Fibroblast of lung (primary cell): ENCODE measurements around the gene OR10A3. TPM values are rescaled to one million over a fixed set of nuclear protein-coding genes. Genes with fewer than 3 reads are reported as not detected.

ENCODE experiments used
- DNase-seq, 2 donors: peaks; one replicate each; pipeline versions ENCODE4 v3.0.0 to v3.0.0-alpha.2; 2010; ENCODE audit warnings: low read depth in 2 of 2
- H2AFZ ChIP-seq: 2 replicates; pipeline ENCODE4 v1.5.1; 2012; ENCODE audit warnings: low read length, control low read depth, inconsistent platforms
- H3K27ac ChIP-seq: 2 replicates; pipeline ENCODE4 v1.5.1; 2011; ENCODE audit warnings: low read length, control low read depth; ENCODE audit not compliant: insufficient read depth
- H3K27me3 ChIP-seq: 2 replicates; pipeline ENCODE4 v1.5.1; 2011; ENCODE audit warnings: mild to moderate bottlenecking, low read length; ENCODE audit not compliant: control insufficient read depth, insufficient read depth
- H3K36me3 ChIP-seq: 2 replicates; pipeline ENCODE4 v1.5.1; 2011; ENCODE audit warnings: low read length; ENCODE audit not compliant: control insufficient read depth, insufficient read depth
- H3K4me1 ChIP-seq: 2 replicates; pipeline ENCODE4 v1.5.1; 2011; ENCODE audit warnings: low read length; ENCODE audit not compliant: control insufficient read depth, insufficient read depth; ENCODE audit errors: extremely low read depth
- H3K4me2 ChIP-seq: 2 replicates; pipeline ENCODE4 v1.5.1; 2011; ENCODE audit warnings: low read length, control low read depth; ENCODE audit not compliant: insufficient read depth; ENCODE audit errors: extremely low read depth
- H3K4me3 ChIP-seq, 4 experiments: fragments of 200-600 bp in 1 of 4; sonication (generic) in 1 of 4; replicated peaks in 1 of 4; 2 replicates each; pipeline ENCODE4 v1.5.1; 2011 to 2016; ENCODE audit warnings: low read length in 4 of 4, low read depth in 3 of 4, mild to moderate bottlenecking in 3 of 4, control low read depth in 2 of 4, inconsistent platforms in 1 of 4, mixed read lengths in 1 of 4; ENCODE audit not compliant: insufficient read depth in 1 of 4; ENCODE audit errors: control extremely low read depth in 1 of 4
- H3K79me2 ChIP-seq: 2 replicates; pipeline ENCODE4 v1.5.1; 2012; ENCODE audit warnings: mild to moderate bottlenecking, low read length, inconsistent platforms; ENCODE audit not compliant: control insufficient read depth, insufficient read depth
- H3K9ac ChIP-seq: 2 replicates; pipeline ENCODE4 v1.5.1; 2011; ENCODE audit warnings: mild to moderate bottlenecking, low read length, control low read depth; ENCODE audit not compliant: insufficient read depth
- H3K9me3 ChIP-seq: 2 replicates; pipeline ENCODE4 v1.5.1; 2012; ENCODE audit warnings: low read depth, low read length; ENCODE audit not compliant: control insufficient read depth, insufficient read depth
- H4K20me1 ChIP-seq: 2 replicates; pipeline ENCODE4 v1.5.1; 2011; ENCODE audit warnings: low read length; ENCODE audit not compliant: control insufficient read depth, insufficient read depth; ENCODE audit errors: extremely low read depth
- EZH2 ChIP-seq: IDR thresholded peaks from 2 replicates; pipeline ENCODE4 v1.5.1; 2012; ENCODE audit warnings: low read length, control low read depth, mild to moderate bottlenecking; ENCODE audit errors: missing control alignments
- polyA plus RNA-seq, 2 donors: library from polyadenylated mRNA; depleted of rRNA in 1 of 2; stranded (reverse) in 1 of 2; unstranded in 1 of 2; fragments of >200 nt; gene quantifications; 2 replicates each; pipeline ENCODE4 v1.2.1, GENCODE V29; 2011 to 2012; ENCODE audit warnings: missing spikeins in 1 of 2
- total RNA-seq: library from RNA; depleted of rRNA; stranded (reverse); fragments of >200 nt; gene quantifications from 2 replicates; pipeline ENCODE4 v1.2.1, GENCODE V29; 2014
- TF ChIP-seq, protein P1 (sequence below), 2 donors: IDR thresholded peaks in 1 of 2; conservative IDR thresholded peaks in 1 of 2; 1 replicate in 1 of 2; 2 replicates in 1 of 2; pipeline ENCODE4 v1.5.1; 2011 to 2012; ENCODE audit warnings: low read length in 2 of 2, control low read depth in 1 of 2, inconsistent platforms in 1 of 2, low read depth in 1 of 2, mild to moderate bottlenecking in 1 of 2

Gene OR10A3
- total and polyA plus RNA-seq, 2 donors (not counting 1 experiment from before 2014, with no cell fraction given), result 0.07 to 0.17 TPM

DNA sequence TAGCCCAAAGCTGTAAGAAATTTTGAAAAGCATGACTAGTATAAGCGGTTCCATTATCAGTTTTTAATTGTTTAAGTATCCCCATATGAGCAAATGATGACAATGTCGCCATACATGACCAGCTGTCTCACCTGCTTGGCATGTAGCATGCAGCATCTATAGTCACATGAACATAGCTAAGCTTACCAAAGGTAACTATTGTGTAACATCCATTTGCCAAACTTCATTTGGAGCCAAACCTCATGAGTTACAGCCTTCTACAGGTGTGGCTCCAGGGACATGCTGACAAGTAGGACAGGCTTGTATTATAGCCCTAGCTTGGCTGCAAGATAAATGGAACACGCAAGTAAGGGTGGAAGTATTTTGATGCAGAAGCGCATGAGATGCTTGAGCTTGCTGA is 40.8 kb downstream of the OR10A3 start:
- no peak for TF ChIP-seq EZH2
- TF ChIP-seq, protein P1, sequence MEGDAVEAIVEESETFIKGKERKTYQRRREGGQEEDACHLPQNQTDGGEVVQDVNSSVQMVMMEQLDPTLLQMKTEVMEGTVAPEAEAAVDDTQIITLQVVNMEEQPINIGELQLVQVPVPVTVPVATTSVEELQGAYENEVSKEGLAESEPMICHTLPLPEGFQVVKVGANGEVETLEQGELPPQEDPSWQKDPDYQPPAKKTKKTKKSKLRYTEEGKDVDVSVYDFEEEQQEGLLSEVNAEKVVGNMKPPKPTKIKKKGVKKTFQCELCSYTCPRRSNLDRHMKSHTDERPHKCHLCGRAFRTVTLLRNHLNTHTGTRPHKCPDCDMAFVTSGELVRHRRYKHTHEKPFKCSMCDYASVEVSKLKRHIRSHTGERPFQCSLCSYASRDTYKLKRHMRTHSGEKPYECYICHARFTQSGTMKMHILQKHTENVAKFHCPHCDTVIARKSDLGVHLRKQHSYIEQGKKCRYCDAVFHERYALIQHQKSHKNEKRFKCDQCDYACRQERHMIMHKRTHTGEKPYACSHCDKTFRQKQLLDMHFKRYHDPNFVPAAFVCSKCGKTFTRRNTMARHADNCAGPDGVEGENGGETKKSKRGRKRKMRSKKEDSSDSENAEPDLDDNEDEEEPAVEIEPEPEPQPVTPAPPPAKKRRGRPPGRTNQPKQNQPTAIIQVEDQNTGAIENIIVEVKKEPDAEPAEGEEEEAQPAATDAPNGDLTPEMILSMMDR (conservative IDR thresholded peaks at IDR 0.05 in 1 of 2, IDR thresholded peaks at IDR 0.05 in 1 of 2; ENCODE audit: low read depth in 1 of 2, low read length in 2 of 2), result no peak
- H3K36me3 ChIP-seq, result no peaks in the 10 kb centered on the region
- no peak overlapping the region for H3K27ac ChIP-seq
- H2AFZ ChIP-seq, result no peak overlapping the region
- H3K4me1 ChIP-seq, result peaks cover under 1% of the 10 kb centered on the region
- H3K4me3 ChIP-seq, result no peak overlapping the region
- no peaks in the 10 kb centered on the region for H3K79me2 ChIP-seq
- no peak overlapping the region for H3K4me2 ChIP-seq
- no peaks in the 10 kb centered on the region for H3K9me3 ChIP-seq
- H3K9ac ChIP-seq, result no peak overlapping the region
- no peaks in the 10 kb centered on the region for H3K27me3 ChIP-seq
- no peaks in the 10 kb centered on the region for H4K20me1 ChIP-seq
- DNase-seq, result no peak

DNA sequence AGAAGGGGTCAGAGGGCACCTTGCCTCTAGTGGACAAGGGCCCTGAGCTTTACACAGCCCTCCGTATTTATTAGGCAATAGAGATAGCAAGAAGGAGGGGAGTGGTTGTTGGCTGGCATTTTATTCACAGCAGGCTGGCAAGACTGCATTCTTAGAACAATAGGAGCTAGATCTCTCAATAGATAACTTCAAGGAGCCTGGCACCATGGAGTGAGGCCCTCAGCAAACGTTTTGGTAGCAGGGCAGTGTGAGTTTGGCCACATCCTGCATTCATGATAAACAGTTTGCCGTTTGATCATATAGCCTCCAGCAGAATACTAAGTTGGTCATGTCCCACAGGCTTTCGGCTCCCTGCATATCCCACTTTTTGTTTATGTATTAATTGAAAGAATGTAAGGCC is 42.1 kb downstream of the OR10A3 start:
- Histone ChIP-seq H3K4me3 (no peak overlapping the region), H3K9me3 (no peaks in the 10 kb centered on the region), H3K79me2 (no peaks in the 10 kb centered on the region), H3K27ac (no peak overlapping the region), H3K27me3 (no peaks in the 10 kb centered on the region), H3K9ac (no peak overlapping the region), H3K4me2 (no peak overlapping the region), H4K20me1 (no peaks in the 10 kb centered on the region), H3K4me1 (peaks cover 2% of the 10 kb centered on the region), H2AFZ (no peak overlapping the region), H3K36me3 (no peaks in the 10 kb centered on the region)
- no peak for TF ChIP-seq EZH2
- TF ChIP-seq, protein P1 (conservative IDR thresholded peaks at IDR 0.05 in 1 of 2, IDR thresholded peaks at IDR 0.05 in 1 of 2; ENCODE audit: low read depth in 1 of 2, low read length in 2 of 2), result no peak
- no peak for DNase-seq

DNA sequence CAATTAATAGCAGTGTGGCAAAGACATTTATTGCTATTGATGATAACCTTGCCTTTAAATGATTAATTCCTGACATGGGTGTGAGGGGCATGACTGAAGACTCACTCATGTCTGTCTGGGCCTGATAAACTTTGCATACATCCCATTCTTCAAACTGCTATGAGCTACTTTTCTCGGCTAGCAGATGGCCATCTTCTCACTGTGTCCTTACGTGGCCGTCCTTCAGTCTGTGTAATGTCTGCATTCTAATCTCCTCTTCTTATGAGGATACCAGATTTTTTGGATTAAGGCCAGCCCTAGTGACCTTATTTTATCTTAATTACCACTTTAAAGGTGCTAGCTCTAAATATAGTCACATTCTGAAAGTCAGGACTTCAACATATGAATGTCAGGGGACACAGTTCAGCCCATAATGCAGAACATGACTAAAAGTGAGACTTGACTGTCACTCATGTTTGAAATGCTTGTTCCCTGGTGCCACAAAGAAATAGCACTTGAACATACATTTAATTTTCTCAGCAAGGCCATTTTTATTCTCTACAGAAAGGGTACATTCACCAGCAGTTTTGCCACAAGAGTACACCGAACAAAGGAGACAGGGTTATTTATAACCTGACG is 42.7 kb downstream of the OR10A3 start:
- no peak overlapping the region for H3K27ac ChIP-seq
- H3K36me3 ChIP-seq, result no peaks in the 10 kb centered on the region
- H3K9ac ChIP-seq, result no peak overlapping the region
- no peak overlapping the region for H2AFZ ChIP-seq
- no peaks in the 10 kb centered on the region for H3K27me3 ChIP-seq
- TF ChIP-seq, protein P1 (conservative IDR thresholded peaks at IDR 0.05 in 1 of 2, IDR thresholded peaks at IDR 0.05 in 1 of 2; ENCODE audit: low read depth in 1 of 2, low read length in 2 of 2), result no peak
- TF ChIP-seq EZH2, result no peak
- H4K20me1 ChIP-seq, result no peaks in the 10 kb centered on the region
- no peak overlapping the region for H3K4me2 ChIP-seq
- no peak overlapping the region for H3K4me3 ChIP-seq
- H3K4me1 ChIP-seq, result peaks cover 2% of the 10 kb centered on the region
- H3K79me2 ChIP-seq, result no peaks in the 10 kb centered on the region
- no peak for DNase-seq
- no peaks in the 10 kb centered on the region for H3K9me3 ChIP-seq
